ENCODE data around the gene PLEKHJ1. TPM values are rescaled to one million over a fixed set of nuclear protein-coding genes. Genes with fewer than 3 reads are reported as not detected.
"Not testable (repeated sequence)": the region's sequence is repeated elsewhere in the genome, so short reads cannot be mapped to it uniquely, and the experiment has no call there.

The PLEKHJ1 gene
- total and polyA plus RNA-seq, 2 of the 13 experiments (the other 11 are each of a cell fraction or from before 2014, with no cell fraction given) = 70.5 to 130 TPM

- ATAC-seq = peak; percentile 21
- FAIRE-seq; POLR2A ChIA-PET; H3K36me3 ChIP-seq (replicated peaks in 1 of 2; ENCODE audit: control insufficient read depth in 1 of 2, insufficient read depth in 2 of 2, low read length in 2 of 2); H3K9ac ChIP-seq (ENCODE audit: insufficient read depth, low read depth, low read length); DNase-seq (ENCODE audit: low spot score); in situ Hi-C loops (cut with HindIII; ENCODE audit: extremely low pct_ligation_motif_present, low pct_unique_long_range_greater_than_20kb); H3K79me2 ChIP-seq (ENCODE audit: insufficient read depth, low read length); BruUV-seq (replicated peaks); H4K20me1 ChIP-seq (ENCODE audit: insufficient read depth, low read length); H2AFZ ChIP-seq (ENCODE audit: low read length); intact Hi-C loops (cut with micrococcal nuclease; ENCODE audit: unreplicated experiment); H3K27ac ChIP-seq (ENCODE audit: extremely low read length, insufficient read depth, low read length); CTCF ChIA-PET (ENCODE audit: low intra/inter-chr PET ratio, low total read pairs); H3K9me3 ChIP-seq (ENCODE audit: low read length): not testable (repeated sequence)
- Histone ChIP-seq H3K4me1 (ENCODE audit: insufficient read depth, low read length) (peaks cover 20% of the 10 kb centered on the region), H3K4me2 (ENCODE audit: low read depth, low read length) (peak overlapping the region; percentile 62; the same call in 1 of the 2 replicates), H3K4me3 (replicated peaks in 1 of 3; ENCODE audit: insufficient read depth in 1 of 3, low read depth in 2 of 3, low read length in 3 of 3) (peak overlapping the region in 2 of 3 experiments; percentile 23 to 57; a peak in 3 of 6 replicates), H3K27me3 (ENCODE audit: control insufficient read depth in 1 of 2, insufficient read depth in 2 of 2, low read length in 2 of 2) (peaks cover 2 to 25% of the 10 kb centered on the region in 2 experiments; a peak in 4 of 5 replicates)
- 7% methylated on average over 2 of the region's 16 CpGs for WGBS (ENCODE audit: low lambda C conversion rate)
- TF ChIP-seq ZMYM3 (CRISPR knock-in tag; IDR thresholded peaks at IDR 0.05) (peak; percentile 30; the same call in 1 of the 2 replicates), ZNF768 (CRISPR knock-in tag; IDR thresholded peaks at IDR 0.05) (peak; percentile 95)
These were observed 45.3 kb upstream of the PLEKHJ1 start for GRCh38 chr19:2281265-2282061.

DNA sequence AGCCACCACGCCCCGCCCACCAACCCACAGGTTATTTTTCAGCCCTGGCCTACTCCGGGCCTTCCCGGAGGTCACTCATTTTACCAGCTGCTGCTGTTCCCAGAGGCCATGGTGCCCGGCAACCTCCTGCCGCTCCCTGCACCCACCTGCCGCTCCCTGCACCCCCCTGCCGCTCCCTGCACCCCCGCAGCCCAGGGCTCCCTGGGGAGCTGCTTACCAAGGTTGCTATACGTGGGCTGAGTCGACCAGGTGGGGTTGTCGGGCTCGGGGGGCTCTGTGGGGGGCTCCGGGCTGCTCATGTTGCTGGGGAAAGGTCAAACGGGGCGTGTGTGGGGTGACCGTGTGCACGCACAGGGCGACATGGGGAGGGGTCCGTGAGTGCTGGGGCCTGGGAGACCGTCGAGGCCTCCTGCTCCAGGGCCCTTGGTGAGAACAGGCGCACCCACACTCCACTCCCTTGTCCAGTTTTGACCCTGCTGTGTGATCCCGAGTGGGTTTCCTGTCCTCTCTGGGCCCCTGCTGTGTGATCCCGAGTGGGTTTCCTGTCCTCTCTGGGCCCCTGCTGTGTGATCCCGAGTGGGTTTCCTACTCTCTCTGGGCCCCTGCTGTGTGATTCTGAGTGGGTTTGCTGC is 44.6 kb upstream of the PLEKHJ1 start:
- in situ Hi-C loops (cut with HindIII; ENCODE audit: extremely low pct_ligation_motif_present, low pct_unique_long_range_greater_than_20kb) = no loop called here
- BruUV-seq (replicated peaks) = no TSS peak

More for the DNA sequence above, 44.6 kb upstream of the PLEKHJ1 start:
- intact Hi-C loops (cut with micrococcal nuclease; ENCODE audit: unreplicated experiment) = no loop called here
- H3K9me3 ChIP-seq (ENCODE audit: low read length) = no peaks in the 10 kb centered on the region
- FAIRE-seq (no peak), DNase-seq (ENCODE audit: low spot score) (no peak), ATAC-seq (peak; percentile 4; the same call in 1 of the 3 replicates)
- peaks cover 20% of the 10 kb centered on the region for H3K4me1 ChIP-seq (ENCODE audit: insufficient read depth, low read length)
- CTCF ChIA-PET (ENCODE audit: low intra/inter-chr PET ratio, low total read pairs) = no interaction called here
- H2AFZ ChIP-seq (ENCODE audit: low read length) = no peak overlapping the region
- H3K36me3 ChIP-seq (replicated peaks in 1 of 2; ENCODE audit: control insufficient read depth in 1 of 2, insufficient read depth in 2 of 2, low read length in 2 of 2) = no peaks in the 10 kb centered on the region
- peaks cover 5% of the 10 kb centered on the region; the same call in 1 of the 2 replicates for H4K20me1 ChIP-seq (ENCODE audit: insufficient read depth, low read length)
- no peak overlapping the region for H3K9ac ChIP-seq (ENCODE audit: insufficient read depth, low read depth, low read length)
- peaks cover 2 to 19% of the 10 kb centered on the region in 2 experiments; a peak in 4 of 5 replicates for H3K27me3 ChIP-seq (ENCODE audit: control insufficient read depth in 1 of 2, insufficient read depth in 2 of 2, low read length in 2 of 2)
- no peak overlapping the region for H3K4me3 ChIP-seq (replicated peaks in 1 of 3; ENCODE audit: insufficient read depth in 1 of 3, low read depth in 2 of 3, low read length in 3 of 3)
- no peak overlapping the region for H3K4me2 ChIP-seq (ENCODE audit: low read depth, low read length)
- TF ChIP-seq ZNF24 (IDR thresholded peaks at IDR 0.05) (no peak), ZNF768 (CRISPR knock-in tag; IDR thresholded peaks at IDR 0.05) (peak; percentile 92)
- H3K79me2 ChIP-seq (ENCODE audit: insufficient read depth, low read length) = no peaks in the 10 kb centered on the region
- POLR2A ChIA-PET = no interaction called here
- no peak overlapping the region for H3K27ac ChIP-seq (ENCODE audit: extremely low read length, insufficient read depth, low read length)
- 36% methylated on average over 7 of the region's 26 CpGs for WGBS (ENCODE audit: low lambda C conversion rate)
